HG02938 (cell line): ENCODE data around the gene MFSD12.

Source experiments
- ATAC-seq: cut with Tn5 transposase; IDR thresholded peaks from one replicate; pipeline ENCODE4 v1.9.1; 2021; ENCODE audit warnings: mild to moderate bottlenecking, moderate library complexity; ENCODE audit not compliant: unreplicated experiment

Gene MFSD12

DNA sequence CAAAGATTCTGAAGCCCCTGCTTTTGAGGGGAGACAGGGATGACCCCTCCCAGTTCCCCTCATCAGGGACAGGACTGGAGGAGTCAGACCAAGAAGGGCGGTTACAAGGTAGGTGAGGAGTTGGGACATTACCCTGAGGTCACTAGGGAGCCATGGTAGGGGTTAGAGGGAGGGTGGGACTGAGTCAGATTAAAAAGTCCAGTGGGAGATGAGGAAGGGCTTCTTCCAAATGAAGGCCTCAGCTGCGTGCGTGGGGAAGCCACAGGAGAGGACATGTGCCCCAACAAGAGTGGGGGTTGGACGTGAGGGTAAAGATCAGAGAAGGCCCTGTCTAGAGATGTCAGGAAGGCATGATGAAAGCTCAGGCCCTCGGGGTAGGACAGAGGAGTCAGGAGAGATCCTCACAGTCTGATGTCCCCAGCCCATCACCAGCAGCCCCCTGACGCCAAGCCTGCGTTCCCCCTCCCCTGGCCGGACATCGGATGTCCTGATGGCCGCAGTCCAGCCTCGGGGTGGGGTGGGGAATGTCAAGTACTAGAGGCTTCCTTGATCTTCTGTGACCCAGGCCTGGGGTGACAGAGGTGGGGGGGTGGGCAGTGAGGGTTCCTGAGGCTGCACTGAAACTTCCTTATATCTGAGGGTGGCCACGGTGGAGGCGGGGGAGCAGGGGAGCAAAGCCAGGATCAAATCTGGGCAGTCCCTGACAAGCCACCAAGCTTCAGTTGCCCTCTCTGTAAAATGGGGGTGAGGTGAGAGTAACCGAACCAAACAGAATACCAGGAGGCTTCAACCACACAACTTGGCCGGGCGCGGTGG is 6.5 kb upstream of the MFSD12 start:
- no peak for ATAC-seq

DNA sequence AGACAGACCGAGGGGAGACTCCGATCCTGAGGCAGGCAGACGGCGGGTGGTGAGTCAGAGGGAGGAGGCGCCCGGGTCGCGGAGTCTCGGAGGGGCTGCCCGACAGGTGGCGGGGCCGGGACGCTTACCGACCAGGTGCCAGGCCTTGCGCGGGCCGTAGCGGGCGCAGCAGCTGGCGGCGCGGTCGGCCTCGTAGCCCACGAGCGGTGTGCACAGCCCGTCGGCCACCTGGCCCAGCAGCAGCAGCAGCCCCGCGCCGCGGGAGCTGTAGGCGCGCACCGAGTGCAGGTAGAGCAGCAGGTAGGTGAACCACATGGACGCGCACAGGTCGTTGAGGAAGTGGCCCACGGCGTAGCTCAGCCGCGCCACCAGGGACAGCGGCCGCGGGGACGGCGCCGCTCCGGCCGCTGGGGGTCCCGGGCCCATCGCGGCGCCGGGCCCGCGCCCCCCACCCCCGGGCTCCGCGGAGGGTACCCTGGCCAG is 367 bp downstream of the MFSD12 start:
- ATAC-seq, result peak; percentile 18

DNA sequence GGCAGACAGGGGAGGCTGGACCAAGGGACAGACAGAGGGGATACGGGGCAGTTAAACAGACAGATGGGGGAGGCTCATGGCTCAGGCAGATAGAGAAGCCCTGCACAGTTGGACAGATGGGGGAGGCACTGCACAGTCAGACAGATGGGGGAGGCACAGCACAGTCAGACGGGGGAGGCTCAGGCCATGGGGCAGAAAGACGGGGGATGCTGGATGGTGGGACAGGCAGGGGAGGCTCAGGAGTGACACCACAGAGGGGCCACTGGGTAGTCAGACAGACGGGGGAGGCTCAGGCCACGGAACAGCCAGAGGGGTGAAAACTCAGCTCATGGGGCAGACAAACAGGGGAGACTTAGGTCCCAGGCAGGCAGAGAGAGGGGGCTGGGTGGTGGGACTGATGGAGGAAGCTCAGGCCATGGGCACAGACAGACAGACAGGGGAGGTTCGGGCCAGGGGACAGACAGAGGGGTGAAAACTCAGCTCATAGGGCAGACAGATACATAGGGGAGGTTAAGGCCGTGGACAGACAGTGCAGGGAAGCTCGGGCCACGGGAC is 886 bp downstream of the MFSD12 start:
- ATAC-seq, result no peak

DNA sequence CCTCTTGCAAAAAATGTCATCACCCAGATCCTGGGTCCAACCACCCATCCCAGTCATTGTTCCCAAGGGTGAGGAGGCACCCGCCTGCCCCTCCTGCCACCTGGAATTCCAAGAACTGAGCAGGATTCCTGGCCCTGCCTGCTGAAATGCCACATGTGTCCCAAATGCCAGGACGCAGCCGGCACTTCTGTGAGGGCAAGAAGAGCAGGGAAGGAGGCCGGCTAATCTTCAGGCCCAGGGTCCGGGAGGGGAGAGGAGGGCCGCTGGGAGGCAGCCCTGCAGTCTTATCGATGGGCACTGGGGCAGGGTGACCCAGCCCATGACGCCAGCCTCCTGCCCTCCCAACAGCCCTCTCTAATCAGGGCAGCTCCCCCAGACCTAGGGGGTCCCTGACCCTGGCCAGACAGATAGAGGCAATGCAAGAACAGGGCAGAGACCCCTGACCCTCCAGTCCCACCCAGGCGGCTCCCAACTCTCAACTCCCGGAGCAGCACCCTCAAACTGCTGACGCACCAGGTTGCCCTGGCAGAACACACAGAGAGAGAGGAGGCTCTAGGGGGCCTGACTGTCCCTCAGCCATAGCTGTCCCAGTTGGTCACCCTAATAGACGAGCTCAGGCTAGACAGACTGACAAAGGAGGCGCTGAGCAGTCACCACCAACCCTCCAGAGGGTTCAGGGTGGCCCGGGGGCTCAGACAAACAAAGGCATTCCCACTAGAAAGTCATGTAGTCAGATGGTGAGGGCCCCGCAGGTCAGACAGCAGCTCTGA is 1.5 kb downstream of the MFSD12 start:
- ATAC-seq, result no peak

DNA sequence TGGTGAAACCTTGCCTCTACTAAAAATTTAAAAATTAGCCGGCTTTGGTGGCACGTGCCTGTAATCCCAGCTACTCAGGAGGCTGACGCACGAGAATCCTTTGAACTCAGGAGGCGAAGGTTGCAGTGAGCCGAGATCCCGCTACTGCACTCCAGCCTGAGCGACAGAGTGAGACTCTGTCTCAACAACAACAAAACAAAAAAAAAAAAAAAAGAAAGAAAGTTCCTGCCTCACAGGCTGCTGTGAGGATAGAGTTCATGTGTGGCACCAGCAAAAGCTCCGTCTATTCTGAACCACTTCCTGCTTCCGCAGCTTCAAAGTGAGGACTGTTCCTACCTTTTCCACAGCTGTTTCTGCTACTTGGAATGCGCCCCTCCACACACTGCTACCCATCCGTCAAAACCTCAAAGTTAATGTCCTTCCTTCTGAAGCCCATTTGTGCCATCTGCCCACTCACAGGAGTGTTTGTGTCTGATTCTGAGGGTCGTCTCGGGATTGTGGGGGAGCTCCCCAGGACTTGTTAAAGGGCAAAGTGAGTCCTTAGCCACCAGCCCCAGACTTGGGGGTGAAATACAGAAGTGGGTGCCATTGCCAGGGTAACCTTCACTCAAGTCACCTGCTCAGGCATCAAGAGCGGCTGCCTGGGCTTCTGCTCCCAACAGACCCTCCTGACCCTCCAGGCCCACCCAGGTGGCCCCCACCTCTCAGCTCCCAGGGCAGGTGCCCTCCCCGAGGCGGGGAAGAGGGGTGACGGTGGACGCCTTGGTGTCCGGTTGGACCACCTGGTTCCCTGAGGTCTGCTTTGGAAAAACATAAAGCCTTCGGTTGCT is 2.9 kb downstream of the MFSD12 start:
- no peak for ATAC-seq

DNA sequence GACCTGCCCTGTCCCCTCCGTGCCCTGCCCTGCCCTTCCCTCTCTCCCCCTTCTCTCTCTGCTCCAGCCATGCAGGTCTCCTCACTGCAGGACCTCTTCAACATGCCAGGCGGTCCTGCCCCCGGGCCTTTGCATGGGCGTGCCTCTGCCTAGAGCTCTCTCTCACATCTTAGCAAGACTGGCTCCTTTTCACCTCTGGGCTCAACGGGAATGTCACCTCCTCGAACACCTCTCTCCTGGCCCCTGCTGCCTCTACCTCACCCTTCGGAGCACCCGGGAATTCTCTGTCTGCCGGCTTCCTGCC is 5.6 kb downstream of the MFSD12 start:
- no peak for ATAC-seq

DNA sequence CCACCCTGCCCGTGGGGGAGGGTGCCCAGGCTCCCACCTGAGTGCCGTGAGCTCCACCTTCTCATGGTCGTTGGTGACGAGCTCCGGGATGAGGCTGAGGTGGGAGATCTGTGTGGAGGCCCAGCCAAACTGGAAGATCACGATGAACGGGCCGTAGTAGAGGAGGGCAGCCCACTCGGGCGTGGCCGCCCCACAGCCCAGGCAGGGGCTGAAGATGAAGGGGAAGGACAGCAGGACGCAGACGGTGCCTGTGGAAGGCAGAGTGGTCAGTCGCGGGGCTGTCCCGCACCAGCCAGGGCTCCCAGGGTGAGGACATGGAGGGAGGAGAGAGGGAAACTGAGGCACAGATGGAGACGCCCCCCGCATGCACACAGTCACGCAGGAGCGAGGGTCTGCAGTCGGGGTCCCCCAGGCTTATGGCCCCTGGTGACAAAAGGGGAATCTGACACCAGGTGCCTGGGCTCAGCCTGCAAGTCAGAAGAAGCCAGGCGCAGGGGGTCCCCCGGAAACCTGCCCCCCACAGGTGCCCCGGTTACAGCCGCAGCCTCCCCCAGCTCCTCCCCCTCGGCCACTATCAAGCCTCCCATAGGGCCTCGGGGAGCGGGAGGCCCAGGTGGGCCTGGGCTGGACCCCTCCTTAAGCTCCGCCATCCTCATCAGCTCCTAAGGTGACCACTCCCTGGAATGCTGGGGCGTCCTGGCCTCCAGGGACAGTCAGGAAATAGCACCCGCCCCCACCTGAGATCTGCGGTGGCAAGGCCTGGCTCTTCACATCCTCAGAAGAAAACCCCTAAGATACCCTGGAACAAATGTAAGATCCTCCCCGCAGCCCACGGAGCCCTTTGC is 6.2 kb downstream of the MFSD12 start:
- ATAC-seq, result no peak

DNA sequence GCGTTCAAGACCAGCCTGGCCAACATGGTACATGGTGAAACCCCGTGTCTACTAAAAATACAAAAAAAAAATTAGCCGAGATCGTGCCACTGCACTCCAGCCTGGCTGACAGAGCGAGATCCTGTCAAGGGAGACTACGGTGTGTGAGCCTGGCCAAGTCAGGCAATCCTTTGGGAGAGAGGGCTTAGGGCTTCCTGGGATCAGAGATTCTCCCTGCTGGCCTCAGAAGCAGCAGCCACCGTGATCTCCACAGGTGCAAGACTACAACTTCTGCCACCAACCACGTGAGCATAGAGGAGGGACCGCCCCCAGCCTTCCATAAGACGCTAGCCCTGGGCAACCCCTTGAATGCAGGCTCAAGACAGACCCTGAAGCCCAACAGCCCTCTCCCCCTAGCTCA is 7.6 kb downstream of the MFSD12 start:
- ATAC-seq, result no peak

DNA sequence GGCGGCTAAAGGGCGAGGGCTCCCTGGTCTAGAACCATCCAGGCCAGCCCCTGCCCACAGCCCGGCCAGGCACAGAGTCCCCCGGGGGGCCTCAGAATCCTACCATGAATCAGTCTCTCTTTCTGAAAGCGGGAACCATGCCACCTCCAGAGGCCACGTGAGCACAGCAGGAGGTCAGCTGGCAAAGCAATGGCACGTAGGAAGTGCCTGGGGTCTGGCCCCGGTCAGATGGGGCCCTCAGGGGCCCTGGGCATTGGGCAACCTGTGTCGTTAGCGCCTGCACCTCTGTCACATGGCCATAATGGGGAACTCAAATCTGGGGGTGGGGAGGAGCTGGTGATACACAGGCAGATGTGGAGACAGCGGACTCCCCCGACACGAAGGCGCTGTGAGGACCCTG is 8.8 kb downstream of the MFSD12 start:
- ATAC-seq, result no peak

DNA sequence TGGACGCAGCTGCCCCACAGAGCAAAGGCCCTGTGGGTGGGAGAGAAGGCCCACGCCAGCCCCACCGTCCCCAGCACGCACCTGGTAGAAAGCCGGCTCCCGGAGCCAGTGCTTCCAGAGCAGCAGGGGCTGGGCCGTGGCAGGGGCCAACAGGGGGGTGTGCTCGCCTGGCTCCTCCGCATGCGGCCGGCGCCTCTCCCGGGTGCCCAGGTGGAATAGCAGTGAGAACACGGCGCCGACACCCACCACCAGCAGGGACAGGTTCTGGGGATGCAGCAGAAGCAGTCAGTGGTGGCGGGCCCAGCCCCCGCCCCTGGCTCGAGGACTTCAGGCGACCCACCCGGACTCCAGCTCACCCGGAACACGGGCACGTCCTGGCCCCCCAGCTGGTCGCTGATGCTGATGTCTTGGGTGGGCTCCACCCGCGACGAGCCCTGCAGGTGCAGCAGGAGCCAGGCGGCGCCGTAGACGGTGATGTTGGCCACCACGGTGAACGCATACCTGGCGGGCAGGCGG is 9.6 kb downstream of the MFSD12 start:
- no peak for ATAC-seq

DNA sequence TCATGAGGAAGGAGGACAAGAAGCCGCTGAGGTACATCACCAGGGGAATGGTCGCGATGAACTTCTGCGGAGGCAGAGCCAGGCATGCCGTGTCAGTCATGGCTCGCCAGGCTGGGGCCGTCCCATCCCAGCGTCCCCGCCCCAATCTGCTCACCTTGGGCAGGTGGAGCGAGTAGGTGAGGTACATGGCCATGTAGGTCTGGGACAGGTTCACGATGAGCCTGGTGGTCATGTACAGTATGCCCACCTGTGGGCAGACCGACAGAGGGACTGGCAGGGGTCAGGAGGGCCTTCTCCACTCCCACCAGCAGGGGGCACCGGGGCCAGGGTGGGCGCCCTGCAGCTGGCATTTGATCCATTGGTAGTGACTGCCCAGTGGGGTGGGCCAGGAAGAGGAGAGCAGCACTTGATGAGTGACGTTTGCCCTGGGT is 10.1 kb downstream of the MFSD12 start:
- ATAC-seq, result no peak

DNA sequence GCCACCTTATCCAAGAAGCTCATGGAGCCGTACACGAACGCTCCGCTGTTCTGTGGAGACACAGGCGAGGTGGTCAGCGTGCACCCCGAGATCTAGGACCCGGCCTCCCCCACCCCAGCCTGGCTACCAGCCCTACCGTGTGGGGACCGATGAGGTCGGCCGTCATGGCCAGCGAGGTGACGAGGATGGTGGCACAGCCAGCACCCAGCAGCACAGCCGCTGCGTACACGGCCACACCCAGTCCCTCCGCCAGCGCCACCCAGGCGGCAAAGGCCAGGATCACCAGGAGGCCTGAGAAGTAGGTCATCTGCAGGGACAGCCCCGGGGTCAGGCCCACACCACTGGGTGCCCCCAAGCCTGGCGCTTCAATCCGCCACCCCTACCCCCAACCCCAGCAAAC is 11.3 kb downstream of the MFSD12 start:
- ATAC-seq, result no peak

DNA sequence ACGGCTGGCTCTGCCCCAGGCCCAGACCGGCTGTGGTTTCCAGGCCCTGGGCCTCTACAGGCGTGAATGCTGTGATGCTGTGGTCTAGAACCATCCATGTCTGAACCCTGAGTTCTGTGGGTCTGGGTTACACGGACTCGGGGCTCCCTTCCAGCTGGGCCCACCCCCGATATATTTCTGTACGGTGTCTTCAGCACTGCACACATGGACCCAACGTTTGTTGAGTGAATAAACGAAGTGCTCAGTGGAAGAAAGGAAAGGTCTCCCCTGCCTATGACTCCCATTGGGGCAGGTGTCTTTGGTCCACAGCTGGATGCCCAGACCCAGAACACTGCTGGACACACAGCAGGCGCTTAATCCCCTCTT is 11.7 kb downstream of the MFSD12 start:
- no peak for ATAC-seq

DNA sequence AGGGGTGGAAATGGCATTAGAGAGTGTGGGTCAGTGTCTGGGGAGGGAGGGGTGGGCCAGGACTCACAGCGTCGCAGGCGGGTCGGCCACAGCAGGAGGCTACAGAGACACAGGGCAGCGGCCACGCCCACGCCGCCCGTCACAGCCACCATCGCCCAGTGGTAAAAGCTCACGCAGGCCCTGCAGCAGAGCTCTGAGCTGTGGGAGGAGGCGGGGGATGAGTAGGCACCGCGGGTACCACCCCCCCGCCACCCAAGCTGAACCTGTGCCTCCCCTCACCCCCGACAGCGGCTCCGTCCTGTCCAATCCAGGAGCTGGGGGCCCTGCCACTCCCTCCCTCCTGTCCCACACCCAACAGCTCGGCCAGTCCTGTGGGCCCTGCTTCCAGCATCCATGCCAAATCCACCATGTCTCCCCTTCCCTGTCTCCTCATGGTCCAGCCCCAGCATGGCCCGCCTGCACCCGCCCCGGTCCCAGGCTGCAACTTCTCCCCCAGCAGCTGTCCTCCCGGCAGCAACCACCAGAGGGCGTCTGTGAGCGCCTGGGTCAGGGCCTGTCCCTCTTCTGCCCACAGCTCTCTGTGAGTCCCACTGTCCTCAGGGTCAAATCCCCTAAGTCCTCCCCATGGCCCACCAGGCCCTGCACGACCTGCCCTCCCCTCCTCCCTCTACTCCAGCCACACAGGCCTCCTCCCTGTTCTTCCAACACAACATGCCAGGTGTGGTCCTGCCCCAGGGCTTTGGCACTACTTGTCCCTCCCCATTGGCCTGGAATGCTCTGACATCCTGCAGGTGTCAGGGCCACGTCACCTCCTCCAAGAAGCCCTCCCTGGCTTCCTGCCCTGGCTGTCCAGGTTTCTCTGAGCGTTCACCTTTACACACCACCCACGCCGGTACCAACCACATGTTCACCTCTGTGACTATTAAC is 12.4 kb downstream of the MFSD12 start:
- no peak for ATAC-seq

DNA sequence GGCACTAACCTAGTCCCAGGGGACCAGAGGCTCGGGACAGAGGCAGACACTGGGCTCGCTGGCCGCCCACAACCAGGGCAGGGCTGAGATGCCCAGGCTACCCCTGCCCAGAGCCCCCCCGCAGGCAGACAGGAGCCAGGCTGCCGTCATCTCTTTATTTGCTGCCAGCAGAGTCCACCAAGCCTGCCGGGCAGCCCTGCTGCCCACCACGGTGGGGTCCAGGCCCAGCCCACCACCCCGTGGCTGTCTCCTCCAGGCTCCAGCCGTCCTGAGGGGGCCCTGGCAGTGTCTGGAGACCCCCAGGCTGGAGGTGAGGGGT is 13.4 kb downstream of the MFSD12 start:
- ATAC-seq, result no peak

DNA sequence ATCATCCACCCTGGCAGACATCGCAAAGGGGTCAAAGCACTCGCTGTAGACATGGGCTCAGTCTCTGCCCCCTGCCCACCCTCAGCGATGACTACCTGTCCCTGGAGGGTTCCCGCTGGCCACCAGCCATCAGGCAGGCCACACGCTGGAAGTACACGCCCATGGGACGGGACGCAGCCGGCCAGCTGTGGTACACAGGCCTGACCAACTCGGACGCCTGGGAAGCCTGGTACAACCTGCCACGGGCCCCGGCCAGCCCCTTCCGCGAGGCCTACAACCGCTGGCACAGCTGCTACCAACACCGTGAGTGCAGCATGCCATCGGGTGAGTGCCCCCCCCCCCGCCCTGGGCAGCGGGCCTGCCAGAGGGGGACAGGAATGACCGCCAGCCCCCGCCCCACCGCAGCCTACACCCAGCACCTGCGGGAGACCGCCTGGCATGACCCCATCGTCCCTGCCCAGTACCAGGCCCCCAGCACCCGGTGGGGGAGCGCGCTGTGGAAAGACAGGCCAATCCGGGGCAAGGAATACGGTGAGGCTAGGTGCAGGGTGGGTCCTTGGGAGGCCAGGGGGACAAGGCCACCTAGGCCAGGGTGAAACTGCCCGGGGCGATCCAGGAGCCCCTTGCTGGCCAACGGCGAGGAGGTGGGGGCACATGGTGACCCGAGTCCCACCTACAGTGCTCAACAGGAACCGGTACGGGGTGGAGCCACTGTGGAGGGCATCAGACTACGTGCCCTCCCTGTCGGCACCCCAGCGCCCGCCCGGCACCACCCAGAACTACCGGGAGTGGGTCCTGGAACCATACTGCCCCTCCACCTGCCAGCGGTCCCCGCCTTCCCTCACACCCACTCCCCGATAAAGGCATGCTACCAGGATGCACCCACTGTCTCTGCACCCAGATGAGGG is 14.0 kb downstream of the MFSD12 start:
- no peak for ATAC-seq

DNA sequence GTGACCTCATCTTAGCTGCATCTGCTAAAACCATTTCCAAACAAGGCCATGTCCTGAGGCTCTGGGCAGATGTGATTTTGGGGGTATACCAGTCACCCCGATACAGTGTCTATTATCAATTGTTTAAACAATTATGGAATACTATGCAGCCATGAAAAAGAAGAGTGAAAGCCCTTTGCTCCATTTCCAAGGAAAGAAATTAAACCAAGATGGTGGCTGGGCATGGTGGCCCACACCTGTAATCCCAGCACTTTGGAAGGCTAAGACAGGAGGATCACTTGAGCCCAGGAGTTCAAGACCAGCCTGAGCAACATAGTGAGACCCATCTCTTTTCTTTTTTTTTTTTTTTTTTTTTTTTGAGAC is 17.6 kb downstream of the MFSD12 start:
- no peak for ATAC-seq
